K562 (cell line): ENCODE results near the gene CASKIN2. TPM values are rescaled to one million over a fixed set of nuclear protein-coding genes. Genes with fewer than 3 reads are reported as not detected.
A peak's percentile ranks its signal among the peaks of the same experiment; 100 is the strongest.

Experiments
- ATAC-seq: fragments of 200-7000 bp; cut with Tn5 transposase; 3 replicates; pipeline ENCODE4 v1.9.1; 2020; ENCODE audit warnings: moderate library complexity
- BruUV-seq: library from RNA; stranded (reverse); fragments of 400-500 nt; replicated peaks from 2 replicates; lab custom pipeline; 2021; lab: Mats Ljungman, UMichigan
- CTCF ChIA-PET: fragments of 300-600 bp; formaldehyde crosslinking; extraction: SDS; loops from one replicate; lab custom pipeline; 2021; ENCODE audit warnings: low intra/inter-chr PET ratio; lab: Yijun Ruan, JAX
- POLR2A ChIA-PET: fragments of 300-600, 350-650 bp; sonication (Branson Sonifier 250); formaldehyde crosslinking; extraction: SDS; loops from one replicate; lab custom pipeline; 2021; ENCODE audit warnings: antibody characterized with exemption, inconsistent platforms; lab: Yijun Ruan, JAX
- DNase-seq, 4 experiments: peaks; one replicate each; pipeline versions ENCODE4 v3.0.0 to v3.0.0-alpha.2; 2011 to 2018; ENCODE audit warnings: low spot score in 3 of 4, mixed read lengths in 3 of 4; ENCODE audit errors: extremely low read depth in 1 of 4
- FAIRE-seq: peaks from 2 replicates; lab custom pipeline; 2011; peaks lifted over from hg19 to GRCh38; lab: Jason Lieb, UNC
- H2AFZ ChIP-seq: 2 replicates; pipeline ENCODE4 v1.6.0; 2011; ENCODE audit warnings: low read depth, low read length, control low read depth, inconsistent platforms
- H3K27ac ChIP-seq: fragments of 200-600 bp; 3 replicates; pipeline ENCODE4 v1.8.0; 2011; ENCODE audit warnings: low read depth, mild to moderate bottlenecking, control low read depth, inconsistent platforms, low read length, moderate library complexity, mixed read lengths; ENCODE audit errors: extremely low read depth
- H3K27me3 ChIP-seq, 2 experiments: fragments of 300-600 bp in 1 of 2; 2 replicates in 1 of 2; 3 replicates in 1 of 2; pipeline versions ENCODE4 v1.6.0 to v1.8.0; 2011; ENCODE audit warnings: inconsistent platforms in 2 of 2, low read length in 2 of 2, mild to moderate bottlenecking in 1 of 2, mixed read lengths in 1 of 2, moderate library complexity in 1 of 2; ENCODE audit not compliant: control insufficient read depth in 2 of 2, insufficient read depth in 2 of 2
- H3K36me3 ChIP-seq: fragments of 300-600 bp; 3 replicates; pipeline ENCODE4 v1.8.0; 2011; ENCODE audit warnings: mild to moderate bottlenecking, low read length, inconsistent platforms; ENCODE audit not compliant: control insufficient read depth, insufficient read depth
- H3K4me1 ChIP-seq, 2 experiments: fragments of 200-600 bp in 1 of 2; replicated peaks in 1 of 2; 2 replicates in 1 of 2; 3 replicates in 1 of 2; pipeline versions ENCODE4 v1.5.1 to v1.8.0; 2011; ENCODE audit warnings: inconsistent platforms in 2 of 2, low read length in 2 of 2, mild to moderate bottlenecking in 1 of 2, mixed read lengths in 1 of 2, moderate library complexity in 1 of 2; ENCODE audit not compliant: control insufficient read depth in 2 of 2, insufficient read depth in 2 of 2
- H3K4me2 ChIP-seq: 2 replicates; pipeline ENCODE4 v1.6.1; 2011; ENCODE audit warnings: low read length, control low read depth, inconsistent platforms, mixed read lengths; ENCODE audit not compliant: insufficient read depth
- H3K4me3 ChIP-seq: fragments of 200-600 bp; sonication (generic), shearing (Covaris generic); 2 replicates; pipeline ENCODE4 v1.5.1; 2016; ENCODE audit warnings: control low read depth, inconsistent platforms
- H3K79me2 ChIP-seq: fragments of 200-600 bp; 3 replicates; pipeline ENCODE4 v1.8.0; 2011; ENCODE audit warnings: low read length, inconsistent platforms; ENCODE audit not compliant: control insufficient read depth, insufficient read depth
- H3K9ac ChIP-seq, 2 experiments: 2 replicates each; pipeline versions ENCODE4 v1.6.0 to v1.6.1; 2011; ENCODE audit warnings: low read depth in 2 of 2, low read length in 2 of 2, control low read depth in 1 of 2, inconsistent platforms in 1 of 2, mild to moderate bottlenecking in 1 of 2, mixed read lengths in 1 of 2; ENCODE audit not compliant: insufficient read depth in 1 of 2
- H3K9me1 ChIP-seq: one replicate; pipeline ENCODE4 v1.6.0; 2011; ENCODE audit warnings: inconsistent platforms, mild to moderate bottlenecking, low read length, moderate library complexity; ENCODE audit not compliant: control insufficient read depth, insufficient read depth
- H3K9me3 ChIP-seq: replicated peaks from 2 replicates; pipeline ENCODE4 v1.5.1; 2011; ENCODE audit warnings: low read depth, low read length, inconsistent platforms; ENCODE audit not compliant: control insufficient read depth, insufficient read depth
- H4K20me1 ChIP-seq: replicated peaks from 2 replicates; pipeline ENCODE4 v1.6.1; 2011; ENCODE audit warnings: low read length, inconsistent platforms, mixed read lengths; ENCODE audit not compliant: control insufficient read depth, insufficient read depth
- PHF20 ChIP-seq: fragments of 450-650 bp; IDR thresholded peaks from 2 replicates; pipeline ENCODE4 v1.6.1; 2018; ENCODE audit not compliant: partially characterized antibody
- ZBTB33 ChIP-seq: sonication (generic); formaldehyde crosslinking; IDR thresholded peaks from 2 replicates; pipeline ENCODE4 v1.8.1; 2023; ENCODE audit warnings: mild to moderate bottlenecking, missing genetic modification reagents
- ZNF23 ChIP-seq: fragments of 250-450 bp; sonication (Bioruptor Pico); IDR thresholded peaks from 2 replicates; pipeline ENCODE4 v1.4.0; 2020; ENCODE audit warnings: mild to moderate bottlenecking
- WGBS: fragments of 100-300 bp; shearing (Covaris generic); methylation state at CpG from one replicate; pipeline ENCODE4 v1.1.6; 2016; ENCODE audit warnings: low coverage, mixed read lengths; ENCODE audit not compliant: insufficient coverage; ENCODE audit errors: missing lambda C conversion rate; 5-methylcytosine and 5-hydroxymethylcytosine counted together
- in situ Hi-C: fragments of 300-500 bp; cut with MboI; formaldehyde crosslinking; loops from 4 replicates; pipeline ENCODE4 v1.15.0; 2018; ENCODE audit warnings: inconsistent platforms, mixed read lengths
- intact Hi-C: fragments of 100-400 bp; cut with micrococcal nuclease; formaldehyde crosslinking; loops from 2 replicates; pipeline ENCODE4 v1.14.2; 2022
- polyA plus RNA-seq, 8 experiments: library from polyadenylated mRNA; depleted of rRNA in 4 of 8; stranded (reverse) in 5 of 8; unstranded in 3 of 8; fragments of >200 nt; fragmentation: Nextera tagmentation in 2 of 8; fragmentation: Illumina TruSeq in 1 of 8; extraction: Ambion mirVana in 2 of 8; extraction: Trizol in 1 of 8; gene quantifications; 2 replicates each; pipeline versions ENCODE4 v1.2.1 to v1.2.3, GENCODE V29; 2011 to 2014; ENCODE audit warnings: inconsistent platforms in 1 of 8, missing spikeins in 1 of 8
- total RNA-seq, 7 experiments: library from RNA; depleted of rRNA in 6 of 7; stranded (reverse); fragments of >200 nt in 6 of 7; fragmentation: Illumina TruSeq in 2 of 7; extraction: Trizol in 2 of 7; gene quantifications; 2 replicates each; pipeline versions ENCODE4 v1.2.1 to v1.2.3, GENCODE V29; 2011 to 2021; ENCODE audit warnings: low replicate concordance in 1 of 7

CASKIN2 gene
- total and polyA plus RNA-seq, 9 of the 15 experiments (the other 6 are each of a cell fraction or from before 2014, with no cell fraction given) = 0.01 to 12.2 (median 2.1) TPM

- POLR2A ChIA-PET = interaction anchor here (0.6 to 1.9 kb wide), 6 partner anchors 8 to 92 kb away, joined by 3 to 6 read pairs (median 4); no protein-coding TSS in a partner anchor
- Histone ChIP-seq H3K79me2 (peaks cover 8% of the 10 kb centered on the region; the same call in 1 of the 3 replicates), H2AFZ (peak overlapping the region; percentile 57), H3K27me3 (no peaks in the 10 kb centered on the region), H3K9ac (peak overlapping the region; percentile 37 to 97; a peak in 3 of 4 replicates), H3K4me2 (peak overlapping the region; percentile 74), H3K9me3 (no peaks in the 10 kb centered on the region), H4K20me1 (no peaks in the 10 kb centered on the region; the same call in 1 of the 2 replicates)
- 47% methylated on average over 12 of the region's 13 CpGs for WGBS
- TSS peak; percentile 36 for BruUV-seq
- intact Hi-C loops = loop anchor here (10.0 kb wide), 1 partner anchor 242 kb away; the partner anchor contains the start of gene SLC25A19
- in situ Hi-C loops = no loop called here
- TF ChIP-seq PHF20 (peak; percentile 9), ZNF23 (CRISPR knock-in tag) (no peak), ZBTB33 (peak; percentile 29; the same call in 1 of the 2 replicates)
- TF ChIP-seq, all 486 proteins: peak for 2
- CTCF ChIA-PET = no interaction called here
- Histone ChIP-seq H3K27ac (no peak overlapping the region; the same call in 2 of the 3 replicates), H3K4me3 (peak overlapping the region; percentile 94), H3K36me3 (peaks cover 25% of the 10 kb centered on the region), H3K9me1 (no peaks in the 10 kb centered on the region), H3K4me1 (peaks cover 12 to 37% of the 10 kb centered on the region in 2 experiments)
- ATAC-seq (no peak), FAIRE-seq (peak; percentile 35), DNase-seq (no peak)
Measured at GRCh38 chr17:75526555-75527270, 11.4 kb upstream of the CASKIN2 start.
